Mucosa of descending colon (tissue), 3 donors: ENCODE measurements around the gene IL21. TPM values are rescaled to one million over a fixed set of nuclear protein-coding genes. Genes with fewer than 3 reads are reported as not detected.

ENCODE experiments used
- ATAC-seq: fragments of 200-7000 bp; cut with Tn5 transposase; one replicate; pipeline ENCODE4 v1.9.1; 2020; ENCODE audit warnings: mild to moderate bottlenecking, moderate library complexity
- DNase-seq, 3 donors: peaks; one replicate each; pipeline ENCODE4 v3.0.0-alpha.2; 2020
- H3K36me3 ChIP-seq: fragments of 200-600 bp; one replicate; pipeline ENCODE4 v1.8.0; 2021; ENCODE audit warnings: low read depth, mild to moderate bottlenecking
- H3K4me1 ChIP-seq: fragments of 200-600 bp; one replicate; pipeline ENCODE4 v1.8.0; 2021; ENCODE audit warnings: low read depth, mild to moderate bottlenecking
- H3K4me3 ChIP-seq: fragments of 200-600 bp; one replicate; pipeline ENCODE4 v1.8.0; 2021; ENCODE audit warnings: mild to moderate bottlenecking
- H3K9me3 ChIP-seq: fragments of 200-600 bp; one replicate; pipeline ENCODE4 v1.8.0; 2021; ENCODE audit warnings: mild to moderate bottlenecking
- intact Hi-C, 2 donors: fragments of 100-400 bp; cut with DNase I in 1 of 2; cut with micrococcal nuclease in 1 of 2; formaldehyde crosslinking; loops; one replicate each; pipeline versions ENCODE4 v1.11.0 to v1.11.1; 2022; cut with DNase I, micrococcal nuclease
- total RNA-seq, 3 donors: library from RNA; stranded (reverse); fragmentation: NEBNext Ultra II Directional in 2 of 3; extraction: Animal tissue kit (Norgen Biotek cat#: 25700) in 2 of 3; gene quantifications; one replicate each; pipeline versions ENCODE4 v1.2.1 to v1.2.4, GENCODE V29; 2021 to 2023
- TF ChIP-seq, protein P1 (sequence below): fragments of 200-600 bp; IDR thresholded peaks from one replicate; pipeline ENCODE4 v1.8.0; 2022; ENCODE audit warnings: antibody characterized with exemption, mild to moderate bottlenecking
- donor health status: DM: no; HTN: no; CAD: no; lungs with moderate emphysema.
- donor health status: DM: no; HTN: no; CAD: no.
- donor health status: DM: no; HTN: yes; CAD: no.

IL21 gene
- total RNA-seq, 3 donors from 2014 or later: not detected

DNA sequence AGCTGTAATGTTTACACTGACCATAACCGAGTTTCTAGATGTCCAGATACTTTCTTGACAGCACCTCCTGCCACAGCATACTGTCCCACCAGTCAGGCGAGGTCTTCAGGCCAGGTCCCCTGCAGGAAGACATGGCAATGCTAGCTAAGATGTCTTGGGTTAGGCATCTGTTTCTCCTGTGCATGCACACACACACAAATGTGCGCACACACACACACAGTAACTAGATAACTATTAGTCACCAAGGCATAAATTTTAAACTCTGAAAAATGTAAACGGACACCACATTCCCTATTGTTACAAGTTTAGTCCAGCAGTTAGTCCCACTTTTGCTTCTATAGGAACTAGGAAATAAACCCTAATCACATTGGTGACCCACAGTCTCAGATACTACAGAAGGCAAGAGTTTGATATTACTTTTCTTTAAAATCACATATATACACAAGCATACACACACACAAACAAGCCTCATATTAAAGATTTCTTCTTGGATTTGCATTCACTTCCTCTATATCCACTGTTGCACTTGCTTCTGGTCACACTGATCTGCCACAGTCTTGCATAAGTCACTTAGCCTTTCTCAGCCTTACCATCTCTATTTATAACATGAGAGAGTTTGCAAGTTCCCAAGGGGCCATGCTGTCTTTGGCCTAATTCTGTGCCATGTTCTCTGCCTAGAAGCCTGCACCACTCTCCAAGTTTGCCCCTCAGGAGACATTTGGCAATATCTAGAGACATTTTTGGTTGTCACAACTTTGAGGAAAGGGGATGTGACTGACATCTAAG is 32.2 kb downstream of the IL21 start:
- H3K36me3 ChIP-seq: no peaks in the 10 kb centered on the region
- ATAC-seq (no peak), DNase-seq (no peak)
- TF ChIP-seq, protein P1, sequence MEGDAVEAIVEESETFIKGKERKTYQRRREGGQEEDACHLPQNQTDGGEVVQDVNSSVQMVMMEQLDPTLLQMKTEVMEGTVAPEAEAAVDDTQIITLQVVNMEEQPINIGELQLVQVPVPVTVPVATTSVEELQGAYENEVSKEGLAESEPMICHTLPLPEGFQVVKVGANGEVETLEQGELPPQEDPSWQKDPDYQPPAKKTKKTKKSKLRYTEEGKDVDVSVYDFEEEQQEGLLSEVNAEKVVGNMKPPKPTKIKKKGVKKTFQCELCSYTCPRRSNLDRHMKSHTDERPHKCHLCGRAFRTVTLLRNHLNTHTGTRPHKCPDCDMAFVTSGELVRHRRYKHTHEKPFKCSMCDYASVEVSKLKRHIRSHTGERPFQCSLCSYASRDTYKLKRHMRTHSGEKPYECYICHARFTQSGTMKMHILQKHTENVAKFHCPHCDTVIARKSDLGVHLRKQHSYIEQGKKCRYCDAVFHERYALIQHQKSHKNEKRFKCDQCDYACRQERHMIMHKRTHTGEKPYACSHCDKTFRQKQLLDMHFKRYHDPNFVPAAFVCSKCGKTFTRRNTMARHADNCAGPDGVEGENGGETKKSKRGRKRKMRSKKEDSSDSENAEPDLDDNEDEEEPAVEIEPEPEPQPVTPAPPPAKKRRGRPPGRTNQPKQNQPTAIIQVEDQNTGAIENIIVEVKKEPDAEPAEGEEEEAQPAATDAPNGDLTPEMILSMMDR: no peak
- no peak overlapping the region for H3K4me3 ChIP-seq
- H3K4me1 ChIP-seq: no peaks in the 10 kb centered on the region
- no peaks in the 10 kb centered on the region for H3K9me3 ChIP-seq
- intact Hi-C loops: no loop called here

DNA sequence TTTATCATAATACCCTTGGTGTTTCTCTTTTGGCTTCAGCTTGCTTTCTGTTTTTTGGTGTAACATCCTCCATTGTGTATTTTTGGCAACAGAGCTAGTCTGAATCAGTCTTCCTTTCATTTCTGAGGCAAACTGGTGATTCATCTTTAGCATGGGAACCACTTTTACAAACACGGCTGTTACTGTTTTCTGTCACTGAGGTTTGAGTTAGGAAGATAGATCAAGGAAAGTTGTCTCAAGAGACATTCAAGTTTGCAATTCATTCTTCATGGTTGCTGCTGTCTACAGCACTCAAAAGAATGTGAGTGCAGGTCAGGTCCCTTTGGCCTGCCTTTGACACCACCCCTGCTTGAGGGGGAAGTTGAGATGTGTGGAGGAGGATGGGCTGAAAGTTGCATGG is 36.3 kb downstream of the IL21 start:
- H3K9me3 ChIP-seq: no peaks in the 10 kb centered on the region
- TF ChIP-seq, protein P1: no peak
- no peak overlapping the region for H3K4me3 ChIP-seq
- DNase-seq (no peak), ATAC-seq (no peak)
- no peaks in the 10 kb centered on the region for H3K4me1 ChIP-seq
- intact Hi-C loops: no loop called here
- H3K36me3 ChIP-seq: no peaks in the 10 kb centered on the region

DNA sequence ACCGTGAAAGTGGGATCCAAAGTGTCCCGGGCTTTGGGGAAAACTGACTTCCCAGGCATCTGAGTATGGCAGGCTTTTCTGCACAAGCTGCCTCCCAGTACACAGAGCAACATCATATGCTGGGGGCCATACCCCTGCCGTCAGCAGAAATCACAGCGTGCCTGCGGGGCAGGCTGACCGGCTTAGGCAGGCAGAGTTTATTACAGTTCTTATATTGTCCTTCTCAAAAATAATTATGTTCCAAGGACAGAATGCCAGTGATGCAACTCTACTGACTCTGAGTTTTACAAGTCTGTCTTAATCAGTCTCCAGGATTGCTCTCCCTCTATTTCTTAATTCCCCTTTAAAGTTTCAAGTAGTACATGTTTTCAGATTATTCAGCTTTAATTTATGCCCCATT is 37.0 kb downstream of the IL21 start:
- Histone ChIP-seq H3K4me1 (no peaks in the 10 kb centered on the region), H3K4me3 (no peak overlapping the region), H3K36me3 (no peaks in the 10 kb centered on the region), H3K9me3 (no peaks in the 10 kb centered on the region)
- intact Hi-C loops: no loop called here
- DNase-seq: no peak
- TF ChIP-seq, protein P1: no peak
- ATAC-seq: no peak

DNA sequence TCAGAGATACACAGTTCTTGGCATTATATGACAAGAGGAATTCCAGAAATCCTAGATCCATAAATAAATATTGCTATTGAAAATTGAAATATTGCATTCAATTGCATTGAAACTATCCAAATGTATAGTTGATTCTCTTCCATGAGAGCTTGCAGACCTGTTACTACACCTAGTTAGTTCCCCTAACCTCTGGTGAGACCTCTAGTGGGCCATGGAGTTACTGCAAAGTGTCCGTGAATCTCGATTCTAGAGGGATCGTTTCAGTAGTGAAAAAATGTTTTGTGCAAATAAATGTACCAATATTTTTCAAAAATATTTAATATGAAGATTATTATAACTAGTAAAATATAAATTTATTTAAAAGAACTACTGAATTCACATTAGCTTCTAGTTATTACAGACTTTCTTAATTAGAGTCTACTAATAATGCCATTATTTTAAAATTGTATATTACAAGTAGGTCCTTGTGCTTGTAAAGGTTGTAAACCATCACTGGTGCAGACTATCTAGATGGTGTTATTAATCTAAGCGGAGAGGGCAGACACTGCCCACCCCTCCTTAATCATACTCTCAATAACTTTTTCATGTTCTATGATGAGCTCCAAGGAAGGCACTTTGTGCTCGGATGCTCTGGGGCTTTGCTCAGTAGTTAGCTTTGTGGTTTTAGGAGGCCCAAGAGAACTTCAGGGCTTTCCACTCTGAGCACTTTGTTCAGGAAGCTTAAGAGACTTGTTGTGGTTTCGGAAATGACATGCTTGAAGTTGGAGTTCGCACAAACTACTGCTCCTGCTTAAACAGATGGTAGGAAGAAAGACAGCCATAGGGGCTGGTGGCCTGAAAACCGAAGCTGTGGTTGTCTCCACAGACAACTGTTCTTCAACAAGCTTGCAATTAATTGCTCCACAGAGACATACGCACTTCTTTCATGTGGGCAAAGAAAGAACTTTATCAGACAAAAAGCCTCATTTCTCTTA is 42.8 kb downstream of the IL21 start:
- H3K36me3 ChIP-seq: no peaks in the 10 kb centered on the region
- H3K9me3 ChIP-seq: no peaks in the 10 kb centered on the region
- H3K4me1 ChIP-seq: no peaks in the 10 kb centered on the region
- H3K4me3 ChIP-seq: no peak overlapping the region
- peak in 1 of 3 donors; percentile 61 for DNase-seq
- ATAC-seq: peak; percentile 73
- TF ChIP-seq, protein P1: peak; percentile 55
- intact Hi-C loops: no loop called here

DNA sequence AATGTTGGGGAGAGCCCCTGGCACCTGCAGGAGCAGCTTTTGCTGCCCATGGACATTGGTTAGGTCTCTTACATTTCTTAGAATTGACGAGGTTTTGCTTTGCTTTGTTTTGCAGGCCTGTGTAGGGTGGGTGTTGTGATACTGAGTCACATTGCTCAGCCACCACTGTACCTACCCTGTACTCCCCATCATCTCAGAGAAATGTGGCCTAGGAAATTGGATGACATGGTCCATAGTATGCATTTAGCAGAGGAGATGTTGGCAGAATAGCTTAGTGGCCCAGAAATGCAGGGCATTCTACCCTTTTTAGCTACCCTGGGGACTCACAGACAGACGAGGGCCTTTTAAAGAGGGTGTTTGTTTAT is 43.7 kb downstream of the IL21 start:
- Histone ChIP-seq H3K36me3 (no peaks in the 10 kb centered on the region), H3K4me1 (no peaks in the 10 kb centered on the region), H3K9me3 (no peaks in the 10 kb centered on the region), H3K4me3 (no peak overlapping the region)
- ATAC-seq: no peak
- DNase-seq: no peak
- TF ChIP-seq, protein P1: no peak
- intact Hi-C loops: no loop called here
